Testis (tissue), 2 donors: ENCODE results near the gene CHD5.

Experiments
- CTCF ChIP-seq, 3 experiments: fragments of 450-650 bp in 2 of 3; fragments of 200-600 bp in 1 of 3; sonication (generic) in 1 of 3; IDR thresholded peaks; one replicate each; pipeline ENCODE4 v1.5.1; 2016 to 2019; ENCODE audit warnings: antibody characterized with exemption in 3 of 3, mild to moderate bottlenecking in 2 of 3, moderate library complexity in 1 of 3
- POLR2A ChIP-seq: fragments of 450-650 bp; IDR thresholded peaks from one replicate; pipeline ENCODE4 v1.6.1; 2017; ENCODE audit warnings: antibody characterized with exemption, mild to moderate bottlenecking, moderate library complexity

GRCh38 chr1:6118415-6118814 lies 61.7 kb downstream of the CHD5 start:
- TF ChIP-seq CTCF (IDR thresholded peaks at IDR 0.05), result no peak
- TF ChIP-seq POLR2A, result no peak
